Ovary (tissue), 3 donors: ENCODE results near the gene ARHGEF6.
"Not testable (repeated sequence)": the region's sequence is repeated elsewhere in the genome, so short reads cannot be mapped to it uniquely, and the experiment has no call there.

Experiments
- CTCF ChIP-seq, 3 donors: fragments of 450-650 bp in 2 of 3; fragments of 200-600 bp in 1 of 3; IDR thresholded peaks; one replicate each; pipeline versions ENCODE4 v1.5.1 to v1.8.0; 2016 to 2022; ENCODE audit warnings: antibody characterized with exemption in 3 of 3, mild to moderate bottlenecking in 1 of 3
- EP300 ChIP-seq: sonication (generic); formaldehyde crosslinking; IDR thresholded peaks from one replicate; pipeline ENCODE4 v1.6.1; 2017; ENCODE audit warnings: antibody characterized with exemption
- POLR2A ChIP-seq: fragments of 450-650 bp; IDR thresholded peaks from one replicate; pipeline ENCODE4 v1.6.1; 2017; ENCODE audit warnings: antibody characterized with exemption, mild to moderate bottlenecking, moderate library complexity
- donor health status: DM: no; HTN: no; CAD: no.

GRCh38 chrX:136795132-136795531 is 14.4 kb upstream of the ARHGEF6 start:
- not testable (repeated sequence) for TF ChIP-seq POLR2A; CTCF (IDR thresholded peaks at IDR 0.05); EP300
